Measurements from ENCODE around the gene LCP2.

DNA sequence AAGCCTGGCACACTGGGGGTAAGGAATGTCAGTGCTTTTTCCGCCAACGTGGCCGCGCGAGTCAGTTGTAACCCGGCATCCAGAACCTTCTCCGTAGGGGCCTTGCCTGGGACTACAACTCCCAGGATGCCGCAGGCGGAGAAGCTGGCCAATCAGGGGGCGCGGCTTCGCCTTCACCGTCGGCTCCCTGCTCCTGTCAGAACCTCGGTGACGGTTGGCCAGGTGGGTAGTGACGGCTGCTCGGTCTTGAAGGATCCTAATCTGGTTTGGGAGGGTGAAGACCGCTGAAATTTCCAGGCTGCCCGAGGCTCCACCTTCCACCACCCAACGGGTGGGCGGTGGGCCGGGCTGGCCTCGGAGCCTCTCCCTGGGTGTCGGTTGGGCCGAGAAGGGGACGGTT lies 64.8 kb downstream of the LCP2 start, which contains the start of gene C5orf58:
- TF ChIP-seq, protein P1, sequence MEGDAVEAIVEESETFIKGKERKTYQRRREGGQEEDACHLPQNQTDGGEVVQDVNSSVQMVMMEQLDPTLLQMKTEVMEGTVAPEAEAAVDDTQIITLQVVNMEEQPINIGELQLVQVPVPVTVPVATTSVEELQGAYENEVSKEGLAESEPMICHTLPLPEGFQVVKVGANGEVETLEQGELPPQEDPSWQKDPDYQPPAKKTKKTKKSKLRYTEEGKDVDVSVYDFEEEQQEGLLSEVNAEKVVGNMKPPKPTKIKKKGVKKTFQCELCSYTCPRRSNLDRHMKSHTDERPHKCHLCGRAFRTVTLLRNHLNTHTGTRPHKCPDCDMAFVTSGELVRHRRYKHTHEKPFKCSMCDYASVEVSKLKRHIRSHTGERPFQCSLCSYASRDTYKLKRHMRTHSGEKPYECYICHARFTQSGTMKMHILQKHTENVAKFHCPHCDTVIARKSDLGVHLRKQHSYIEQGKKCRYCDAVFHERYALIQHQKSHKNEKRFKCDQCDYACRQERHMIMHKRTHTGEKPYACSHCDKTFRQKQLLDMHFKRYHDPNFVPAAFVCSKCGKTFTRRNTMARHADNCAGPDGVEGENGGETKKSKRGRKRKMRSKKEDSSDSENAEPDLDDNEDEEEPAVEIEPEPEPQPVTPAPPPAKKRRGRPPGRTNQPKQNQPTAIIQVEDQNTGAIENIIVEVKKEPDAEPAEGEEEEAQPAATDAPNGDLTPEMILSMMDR (IDR thresholded peaks at IDR 0.05) = no peak
- TF ChIP-seq POLR2AphosphoS5 (IDR thresholded peaks at IDR 0.05; ENCODE audit: insufficient read depth in 1 of 2, low read depth in 1 of 2) = no peak
- TF ChIP-seq POLR2A (IDR thresholded peaks at IDR 0.05) = no peak
